Lower leg skin (tissue), 4 donors: ENCODE data around the gene EPS8L1. TPM values are rescaled to one million over a fixed set of nuclear protein-coding genes. Genes with fewer than 3 reads are reported as not detected.
"Not testable (repeated sequence)": the region's sequence is repeated elsewhere in the genome, so short reads cannot be mapped to it uniquely, and the experiment has no call there.

Experiments used
- DNase-seq, 2 donors: peaks; one replicate each; pipeline ENCODE4 v3.0.0-alpha.2; 2019; ENCODE audit warnings: low spot score in 2 of 2
- H3K4me3 ChIP-seq: fragments of 200-600 bp; sonication (generic); 2 replicates; pipeline ENCODE4 v1.5.1; 2017; ENCODE audit warnings: mild to moderate bottlenecking, low read depth; ENCODE audit not compliant: poor library complexity, severe bottlenecking
- CTCF ChIP-seq, 3 donors: fragments of 450-650 bp; IDR thresholded peaks; one replicate each; pipeline ENCODE4 v1.5.1; 2016; ENCODE audit warnings: antibody characterized with exemption in 3 of 3, mild to moderate bottlenecking in 3 of 3, moderate library complexity in 2 of 3
- POLR2A ChIP-seq, 2 donors: fragments of 450-650 bp; IDR thresholded peaks; one replicate each; pipeline ENCODE4 v1.6.1; 2016 to 2017; ENCODE audit warnings: antibody characterized with exemption in 2 of 2, mild to moderate bottlenecking in 1 of 2, moderate library complexity in 1 of 2
- WGBS, 2 donors: methylation state at CpG; one replicate each; pipeline ENCODE4 v1.1.5; 2018; 5-methylcytosine and 5-hydroxymethylcytosine counted together
- intact Hi-C: fragments of 100-400 bp; cut with DNase I; formaldehyde crosslinking; loops from one replicate; pipeline ENCODE4 v1.15.0; 2023; ENCODE audit warnings: low total_unique reads
- total RNA-seq, 4 donors: library from RNA; depleted of rRNA; stranded (reverse); fragments of >200 nt; gene quantifications; one replicate each; pipeline ENCODE4 v1.1.0, GENCODE V29; 2016

EPS8L1 gene
- total RNA-seq, 4 donors from 2014 or later, result 394 to 678 (median 540) TPM

DNA sequence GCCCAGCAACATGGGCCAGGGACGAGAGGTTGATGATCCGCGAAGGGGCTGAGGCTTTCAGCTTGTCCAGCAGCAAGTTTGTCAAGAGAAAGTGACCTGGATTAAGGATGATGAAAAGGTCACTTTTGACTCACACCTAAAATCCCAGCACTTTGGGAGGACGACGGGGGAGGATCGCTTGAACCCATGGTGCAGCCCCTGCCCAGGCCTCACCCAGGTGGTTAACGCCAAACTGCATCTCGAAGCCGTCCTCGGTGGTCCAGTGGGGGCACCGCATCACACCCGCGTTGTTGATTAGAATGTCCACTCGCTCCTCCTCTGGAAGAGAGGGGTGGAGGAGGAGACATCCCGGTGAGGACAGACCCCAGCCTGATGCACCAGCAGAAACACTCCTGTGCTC is 27.2 kb upstream of the EPS8L1 start:
- H3K4me3 ChIP-seq, result no peak overlapping the region

DNA sequence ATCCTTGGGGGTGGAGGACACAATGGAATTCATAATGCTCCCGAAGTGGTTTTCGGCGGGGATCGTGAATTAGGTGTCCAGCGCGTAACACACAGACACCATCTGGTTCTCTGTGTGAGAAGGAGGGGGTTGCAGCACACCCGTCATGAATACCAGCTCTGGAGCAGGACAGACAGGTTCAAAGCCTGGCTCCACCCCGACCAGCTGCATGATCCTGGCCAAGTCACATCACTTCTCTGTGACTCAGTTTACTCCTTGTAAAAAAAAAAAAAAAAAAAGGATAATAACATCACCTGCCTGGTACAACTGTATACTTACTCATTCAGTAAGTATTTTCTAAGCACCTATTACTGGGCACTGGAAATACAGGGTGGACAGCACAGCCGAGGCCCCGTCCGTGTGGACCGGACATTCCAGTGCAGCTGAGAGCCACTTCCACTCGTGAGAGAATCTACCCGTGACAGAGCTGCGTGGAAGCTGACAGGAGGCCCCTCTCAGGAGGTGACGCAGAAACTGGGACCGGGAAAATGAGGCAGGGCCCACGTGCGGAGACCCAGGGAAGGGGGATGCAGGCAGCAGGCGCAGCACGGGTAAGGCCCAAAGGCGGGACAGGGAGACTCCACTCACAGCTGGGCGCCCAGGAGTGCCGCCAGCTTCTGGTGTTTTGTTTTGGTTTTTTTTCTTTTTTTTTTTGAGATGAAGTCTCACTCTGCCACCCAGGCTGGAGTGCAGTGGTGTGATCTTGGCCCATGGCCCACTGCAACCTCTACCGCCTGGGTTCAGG is 24.7 kb upstream of the EPS8L1 start:
- H3K4me3 ChIP-seq, result no peak overlapping the region
- 91 to 95% methylated on average over 24 to 25 of the region's 25 CpGs for WGBS, 2 donors
- TF ChIP-seq CTCF (IDR thresholded peaks at IDR 0.05), result no peak
- no peak for TF ChIP-seq POLR2A (IDR thresholded peaks at IDR 0.05)
- intact Hi-C loops, result no loop called here
- DNase-seq, result no peak

More for the DNA sequence above, 27.2 kb upstream of the EPS8L1 start:
- intact Hi-C loops, result no loop called here
- no peak for DNase-seq
- TF ChIP-seq CTCF (IDR thresholded peaks at IDR 0.05) (no peak), POLR2A (IDR thresholded peaks at IDR 0.05) (no peak)
- 91 to 95% methylated on average over 15 of the region's 15 CpGs for WGBS, 2 donors

DNA sequence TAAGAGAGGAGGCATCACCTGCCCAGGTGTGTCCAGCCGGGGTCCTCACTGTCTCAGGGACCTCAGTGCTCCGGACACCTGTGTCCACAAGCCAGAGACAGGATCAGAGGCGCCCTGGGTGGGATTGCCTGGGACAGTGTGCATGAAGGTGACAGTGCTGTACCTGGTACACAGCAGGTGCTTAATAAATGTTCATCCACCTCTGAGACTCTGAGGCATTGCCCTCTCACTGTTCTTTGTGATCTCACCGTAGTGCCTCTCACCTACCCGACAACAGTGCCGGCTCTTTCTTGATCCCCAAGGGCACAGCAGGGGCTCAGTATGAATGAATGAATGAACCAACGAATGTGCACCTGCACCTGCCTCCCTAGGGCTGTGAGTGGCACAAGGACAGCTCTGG is 21.9 kb upstream of the EPS8L1 start:
- intact Hi-C loops, result no loop called here
- DNase-seq, result no peak
- WGBS, 2 donors, result 93 to 98% methylated on average over 7 of the region's 7 CpGs
- no peak overlapping the region for H3K4me3 ChIP-seq
- TF ChIP-seq CTCF (IDR thresholded peaks at IDR 0.05) (no peak), POLR2A (IDR thresholded peaks at IDR 0.05) (no peak)

DNA sequence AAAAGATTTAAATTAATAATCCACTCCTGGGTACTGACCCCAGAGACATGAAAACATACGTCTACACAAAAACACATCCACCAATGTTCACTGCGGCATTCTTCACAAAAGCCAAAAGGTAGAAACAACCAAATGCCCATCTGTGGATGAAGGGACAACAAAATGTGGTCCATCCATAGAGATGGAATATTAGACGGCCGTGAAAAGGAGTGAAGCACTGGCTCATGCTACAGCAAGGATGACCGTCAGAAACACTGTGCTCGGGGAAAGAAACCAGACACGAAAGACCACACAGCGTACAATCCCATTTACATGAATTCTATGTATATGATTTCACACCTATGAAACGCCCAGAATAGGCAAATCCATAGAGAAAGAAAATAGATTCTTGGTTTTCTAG is 18.8 kb upstream of the EPS8L1 start:
- DNase-seq, result no peak
- intact Hi-C loops, result no loop called here
- no peak overlapping the region for H3K4me3 ChIP-seq
- TF ChIP-seq POLR2A (IDR thresholded peaks at IDR 0.05) (no peak), CTCF (IDR thresholded peaks at IDR 0.05) (no peak)
- WGBS, 2 donors, result 96 to 97% methylated on average over 9 of the region's 9 CpGs

GRCh38 chr19:55058781-55059610 is 16.7 kb upstream of the EPS8L1 start:
- DNase-seq, result no peak
- no peak overlapping the region for H3K4me3 ChIP-seq
- TF ChIP-seq POLR2A (IDR thresholded peaks at IDR 0.05) (no peak), CTCF (IDR thresholded peaks at IDR 0.05) (no peak)
- intact Hi-C loops, result no loop called here
- WGBS, 2 donors, result 94 to 96% methylated on average over 21 to 23 of the region's 23 CpGs

DNA sequence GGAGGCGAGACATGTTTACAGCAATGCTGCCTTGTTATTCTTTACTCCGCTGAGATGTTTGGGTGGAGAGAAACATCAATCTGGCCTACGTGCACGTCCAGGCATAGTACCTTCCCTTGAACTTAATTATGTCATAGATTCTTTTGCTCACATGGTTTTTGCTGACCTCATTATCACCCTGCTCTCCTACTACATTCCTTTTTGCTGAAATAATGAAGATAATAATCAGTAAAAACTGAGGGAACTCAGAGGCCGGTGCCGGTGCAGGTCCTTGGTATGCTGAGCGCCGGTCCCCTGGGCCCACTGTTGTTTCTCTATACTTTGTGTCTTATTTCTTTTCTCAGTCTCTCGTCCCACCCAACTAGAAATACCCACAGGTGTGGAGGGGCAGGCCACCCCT is 15.4 kb upstream of the EPS8L1 start:
- intact Hi-C loops, H3K4me3 ChIP-seq, DNase-seq: not testable (repeated sequence)
- 62 to 77% methylated on average over 9 of the region's 9 CpGs for WGBS, 2 donors
